ENCODE results near the gene ITGA5. TPM values are rescaled to one million over a fixed set of nuclear protein-coding genes. Genes with fewer than 3 reads are reported as not detected.

The ITGA5 gene
- total RNA-seq, 8 experiments from 2014 or later = 0.22 to 64.3 (median 15.5) TPM

GRCh38 chr12:54368709-54369596 is 50.1 kb downstream of the ITGA5 start:
- in situ Hi-C loops (cut with MboI; ENCODE audit: low pct_unique_long_range_greater_than_20kb in 2 of 9, low sequenced_read_pairs in 9 of 9, unreplicated experiment in 9 of 9) = loop anchor here in 6 of 9 experiments (10.0 to 25.0 kb wide), 5 partner anchors 107 to 357 kb away; partner anchors contain the start of genes HOXC8 (in 2 of the 6), HOXC9 (in 2 of the 6), HOXC5 (in 1 of the 6) and HOXC6 (in 1 of the 6)
- H3K27ac ChIP-seq = no peak overlapping the region
- 0 to 24% (median 0%) methylated on average over 4 to 12 of the region's 40 CpGs; no CpG with 5 or more reads in 4 of the 10 experiments for WGBS, 10 experiments
- H3K4me3 ChIP-seq = peak overlapping the region in 1 of 5 donors; percentile 1
- ATAC-seq (replicated peaks in 6 of 8) = peak; percentile 49 to 76 (median 74)
- peaks cover 18 to 30% of the 10 kb centered on the region in 2 donors for H3K4me1 ChIP-seq (replicated peaks in 1 of 2)

GRCh38 chr12:54368025-54368708 is 50.9 kb downstream of the ITGA5 start:
- Histone ChIP-seq H3K4me3 (no peak overlapping the region), H3K27ac (no peak overlapping the region), H3K4me1 (replicated peaks in 1 of 2) (peaks cover 18 to 30% of the 10 kb centered on the region in 2 donors)
- peak in 2 of 8 experiments; percentile 0 to 2 for ATAC-seq (replicated peaks in 6 of 8)
- in situ Hi-C loops (cut with MboI; ENCODE audit: low pct_unique_long_range_greater_than_20kb in 2 of 9, low sequenced_read_pairs in 9 of 9, unreplicated experiment in 9 of 9) = loop anchor here in 6 of 9 experiments (10.0 to 25.0 kb wide), 5 partner anchors 106 to 356 kb away; partner anchors contain the start of genes HOXC8 (in 2 of the 6), HOXC9 (in 2 of the 6), HOXC5 (in 1 of the 6) and HOXC6 (in 1 of the 6)
- WGBS, 10 experiments = 20 to 100% (median 70%) methylated on average over 1 to 4 of the region's 5 CpGs; no CpG with 5 or more reads in 2 of the 10 experiments

- in situ Hi-C loops (cut with MboI; ENCODE audit: low pct_unique_long_range_greater_than_20kb in 2 of 9, low sequenced_read_pairs in 9 of 9, unreplicated experiment in 9 of 9) = loop anchor here in 6 of 9 experiments (10.0 to 25.0 kb wide), 5 partner anchors 102 to 352 kb away; partner anchors contain the start of genes HOXC8 (in 2 of the 6), HOXC9 (in 2 of the 6), HOXC5 (in 1 of the 6) and HOXC6 (in 1 of the 6)
Observed at GRCh38 chr12:54364413-54364812, 54.7 kb downstream of the ITGA5 start, which contains the start of gene GPR84. GPR84 (minus strand) TSS chr12:54364486; CDS start chr12:54363851, 635 bp downstream.

GRCh38 chr12:54363618-54364017 is 55.4 kb downstream of the ITGA5 start:
- no peak for ATAC-seq (replicated peaks in 6 of 8)
- no peak overlapping the region for H3K27ac ChIP-seq
- 37 to 100% (median 81%) methylated on average over 1 to 5 of the region's 6 CpGs; no CpG with 5 or more reads in 3 of the 10 experiments for WGBS, 10 experiments
- H3K4me3 ChIP-seq = no peak overlapping the region
- in situ Hi-C loops (cut with MboI; ENCODE audit: low pct_unique_long_range_greater_than_20kb in 2 of 9, low sequenced_read_pairs in 9 of 9, unreplicated experiment in 9 of 9) = loop anchor here in 6 of 9 experiments (10.0 to 25.0 kb wide), 5 partner anchors 101 to 351 kb away; partner anchors contain the start of genes HOXC8 (in 2 of the 6), HOXC9 (in 2 of the 6), HOXC5 (in 1 of the 6) and HOXC6 (in 1 of the 6)
- peaks cover 20 to 25% of the 10 kb centered on the region in 2 donors for H3K4me1 ChIP-seq (replicated peaks in 1 of 2)

More at GRCh38 chr12:54364413-54364812, 54.7 kb downstream of the ITGA5 start, which contains the start of gene GPR84:
- Histone ChIP-seq H3K27ac (no peak within 1 kb of the TSS), H3K4me1 (replicated peaks in 1 of 2) (peaks cover 23 to 24% of the 10 kb centered on the region in 2 donors), H3K4me3 (no peak within 1 kb of the TSS)
- 56 to 100% (median 75%) methylated on average over 1 to 4 of the region's 4 CpGs; no CpG with 5 or more reads in 1 of the 10 experiments for WGBS, 10 experiments
- ATAC-seq (replicated peaks in 6 of 8) = no peak

- no peak overlapping the region for H3K4me3 ChIP-seq
- 66 to 100% (median 79%) methylated on average over 1 to 3 of the region's 8 CpGs; no CpG with 5 or more reads in 6 of the 10 experiments for WGBS, 10 experiments
- peaks cover 25% of the 10 kb centered on the region in 2 donors for H3K4me1 ChIP-seq (replicated peaks in 1 of 2)
- in situ Hi-C loops (cut with MboI; ENCODE audit: low pct_unique_long_range_greater_than_20kb in 2 of 9, low sequenced_read_pairs in 9 of 9, unreplicated experiment in 9 of 9) = loop anchor here in 6 of 9 experiments (10.0 to 25.0 kb wide), 5 partner anchors 101 to 351 kb away; partner anchors contain the start of genes HOXC8 (in 2 of the 6), HOXC9 (in 2 of the 6), HOXC5 (in 1 of the 6) and HOXC6 (in 1 of the 6)
- no peak for ATAC-seq (replicated peaks in 6 of 8)
- H3K27ac ChIP-seq = no peak overlapping the region
Observed at GRCh38 chr12:54363047-54363446, 56.0 kb downstream of the ITGA5 start.

GRCh38 chr12:54360717-54361456 is 58.2 kb downstream of the ITGA5 start:
- WGBS, 10 experiments = 0 to 87% (median 65%) methylated on average over 1 to 14 of the region's 16 CpGs; no CpG with 5 or more reads in 1 of the 10 experiments
- in situ Hi-C loops (cut with MboI; ENCODE audit: low pct_unique_long_range_greater_than_20kb in 2 of 9, low sequenced_read_pairs in 9 of 9, unreplicated experiment in 9 of 9) = loop anchor here in 6 of 9 experiments (10.0 to 25.0 kb wide), 5 partner anchors 99 to 349 kb away; partner anchors contain the start of genes HOXC8 (in 2 of the 6), HOXC9 (in 2 of the 6), HOXC5 (in 1 of the 6) and HOXC6 (in 1 of the 6)
- Histone ChIP-seq H3K4me1 (replicated peaks in 1 of 2) (peaks cover 46 to 47% of the 10 kb centered on the region in 2 donors), H3K4me3 (no peak overlapping the region), H3K27ac (peak overlapping the region; percentile 93 to 94)
- peak; percentile 2 to 39 (median 14) for ATAC-seq (replicated peaks in 6 of 8)

- peaks cover 57% of the 10 kb centered on the region in 2 donors for H3K4me1 ChIP-seq (replicated peaks in 1 of 2)
- 27 to 84% (median 60%) methylated on average over 3 to 8 of the region's 9 CpGs; no CpG with 5 or more reads in 1 of the 10 experiments for WGBS, 10 experiments
- no peak for ATAC-seq (replicated peaks in 6 of 8)
- peak overlapping the region; percentile 13 to 29 (median 24) for H3K4me3 ChIP-seq
- in situ Hi-C loops (cut with MboI; ENCODE audit: low pct_unique_long_range_greater_than_20kb in 2 of 9, low sequenced_read_pairs in 9 of 9, unreplicated experiment in 9 of 9) = loop anchor here in 6 of 9 experiments (10.0 to 25.0 kb wide), 6 partner anchors 98 to 348 kb away; partner anchors contain the start of genes HOXC8 (in 2 of the 6), HOXC9 (in 2 of the 6), HOXC5 (in 1 of the 6) and HOXC6 (in 1 of the 6)
- peak overlapping the region; percentile 93 to 94 for H3K27ac ChIP-seq
Observed at GRCh38 chr12:54359762-54360351, 59.2 kb downstream of the ITGA5 start.

GRCh38 chr12:54358945-54359761 is 59.9 kb downstream of the ITGA5 start:
- peaks cover 62 to 64% of the 10 kb centered on the region in 2 donors for H3K4me1 ChIP-seq (replicated peaks in 1 of 2)
- WGBS, 10 experiments = 0 to 6% (median 0%) methylated on average over 1 to 10 of the region's 40 CpGs; no CpG with 5 or more reads in 3 of the 10 experiments
- H3K4me3 ChIP-seq = peak overlapping the region; percentile 22 to 40 (median 32)
- in situ Hi-C loops (cut with MboI; ENCODE audit: low pct_unique_long_range_greater_than_20kb in 2 of 9, low sequenced_read_pairs in 9 of 9, unreplicated experiment in 9 of 9) = loop anchor here in 4 of 9 experiments (10.0 to 25.0 kb wide), 5 partner anchors 97 to 347 kb away; partner anchors contain the start of genes HOXC8 (in 2 of the 4), HOXC9 (in 2 of the 4), HOXC5 (in 1 of the 4) and HOXC6 (in 1 of the 4)
- H3K27ac ChIP-seq = peak overlapping the region; percentile 93 to 94
- ATAC-seq (replicated peaks in 6 of 8) = peak; percentile 84 to 94 (median 86)

- Histone ChIP-seq H3K4me3 (peak overlapping the region; percentile 22 to 40 (median 32)), H3K4me1 (replicated peaks in 1 of 2) (peaks cover 70 to 72% of the 10 kb centered on the region in 2 donors), H3K27ac (peak overlapping the region; percentile 91 to 93)
- in situ Hi-C loops (cut with MboI; ENCODE audit: low pct_unique_long_range_greater_than_20kb in 2 of 9, low sequenced_read_pairs in 9 of 9, unreplicated experiment in 9 of 9) = loop anchor here in 4 of 9 experiments (10.0 to 25.0 kb wide), 5 partner anchors 96 to 346 kb away; partner anchors contain the start of genes HOXC8 (in 2 of the 4), HOXC9 (in 2 of the 4), HOXC5 (in 1 of the 4) and HOXC6 (in 1 of the 4)
- WGBS, 10 experiments = 1 to 20% (median 13%) methylated on average over 3 to 14 of the region's 15 CpGs; no CpG with 5 or more reads in 1 of the 10 experiments
- ATAC-seq (replicated peaks in 6 of 8) = peak in 2 of 8 experiments; percentile 2
Observed at GRCh38 chr12:54358191-54358944, 60.7 kb downstream of the ITGA5 start.

Measured in motor neuron (in vitro differentiated cells).